T-helper 1 cell treated with Interleukin-12 subunit alpha and Interleukin-12 subunit beta and Interleukin-4 antibody, amounts not matched to agents 30 ng/mL and 1 ng/mL, for 36 hours (primary cell): Measurements from ENCODE around the gene LOXHD1. TPM values are rescaled to one million over a fixed set of nuclear protein-coding genes. Genes with fewer than 3 reads are reported as not detected.

Experiments used
- intact Hi-C: fragments of 100-400 bp; cut with micrococcal nuclease; formaldehyde crosslinking; loops from one replicate; pipeline ENCODE4 v1.15.1; 2024
- total RNA-seq: library from RNA; stranded (reverse); gene quantifications from 2 replicates; pipeline ENCODE4 v1.2.3, GENCODE V29; 2022

LOXHD1 gene
- 0.05 TPM in 1 of 2 replicates, not detected in the other for total RNA-seq

- intact Hi-C loops: no loop called here
Measured at GRCh38 chr18:46657115-46657955, at the start of gene LOXHD1. TSS of gene LOXHD1 (minus strand) at chr18:46657220. CDS start at chr18:46657033, 187 bp downstream.

GRCh38 chr18:46705521-46705920 is 48.5 kb upstream of the LOXHD1 start:
- intact Hi-C loops: no loop called here

- intact Hi-C loops: no loop called here
Measured at GRCh38 chr18:46704816-46705215, 47.8 kb upstream of the LOXHD1 start.

- intact Hi-C loops: no loop called here
Measured at GRCh38 chr18:46704189-46704588, 47.2 kb upstream of the LOXHD1 start.

- intact Hi-C loops: no loop called here
Measured at GRCh38 chr18:46702471-46702870, 45.5 kb upstream of the LOXHD1 start.

- intact Hi-C loops: no loop called here
Measured at GRCh38 chr18:46700066-46700824, 43.2 kb upstream of the LOXHD1 start.

- intact Hi-C loops: no loop called here
Measured at GRCh38 chr18:46696702-46697101, 39.7 kb upstream of the LOXHD1 start.

- intact Hi-C loops: no loop called here
Measured at GRCh38 chr18:46696268-46696667, 39.2 kb upstream of the LOXHD1 start.

GRCh38 chr18:46693996-46694395 is 37.0 kb upstream of the LOXHD1 start:
- intact Hi-C loops: no loop called here

- intact Hi-C loops: no loop called here
Measured at GRCh38 chr18:46688853-46689525, 32.0 kb upstream of the LOXHD1 start.

- intact Hi-C loops: no loop called here
Measured at GRCh38 chr18:46686186-46686585, 29.2 kb upstream of the LOXHD1 start.

GRCh38 chr18:46683252-46683651 is 26.2 kb upstream of the LOXHD1 start:
- intact Hi-C loops: no loop called here

GRCh38 chr18:46680784-46681695 is 24.0 kb upstream of the LOXHD1 start:
- intact Hi-C loops: no loop called here

GRCh38 chr18:46679846-46680598 is 23.0 kb upstream of the LOXHD1 start:
- intact Hi-C loops: no loop called here

- intact Hi-C loops: no loop called here
Measured at GRCh38 chr18:46678785-46679399, 21.9 kb upstream of the LOXHD1 start.

GRCh38 chr18:46678041-46678440 is 21.0 kb upstream of the LOXHD1 start:
- intact Hi-C loops: no loop called here

GRCh38 chr18:46677611-46678010 is 20.6 kb upstream of the LOXHD1 start:
- intact Hi-C loops: no loop called here

- intact Hi-C loops: no loop called here
Measured at GRCh38 chr18:46676182-46676835, 19.3 kb upstream of the LOXHD1 start.

- intact Hi-C loops: no loop called here
Measured at GRCh38 chr18:46675112-46675511, 18.1 kb upstream of the LOXHD1 start.
